NK-92 (cell line): ENCODE results near the gene NEGR1.

Experiments used
- DNase-seq: peaks from one replicate; lab custom pipeline; 2025; ENCODE audit not compliant: unreplicated experiment; lab: John Stamatoyannopoulos, UW

Gene NEGR1

DNA sequence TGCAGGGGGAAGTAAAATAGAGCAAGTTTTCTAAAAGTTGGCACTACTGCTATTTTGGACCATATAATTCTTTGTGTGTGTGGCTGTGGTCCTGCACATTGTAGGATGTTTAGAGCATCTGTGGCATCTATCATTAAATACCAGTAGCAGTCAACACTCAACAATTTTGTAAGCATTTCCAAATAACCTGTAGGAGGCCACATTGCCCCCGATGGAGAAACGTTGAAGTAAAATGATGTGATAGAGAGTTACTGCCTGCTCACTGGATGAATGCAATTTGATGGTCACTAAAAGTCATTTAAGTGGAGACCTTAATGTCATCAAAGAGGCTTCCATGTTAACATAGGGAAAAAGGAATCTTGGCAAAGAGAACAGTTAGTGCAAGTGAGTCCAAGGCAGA is 560.8 kb downstream of the NEGR1 start:
- no peak for DNase-seq

DNA sequence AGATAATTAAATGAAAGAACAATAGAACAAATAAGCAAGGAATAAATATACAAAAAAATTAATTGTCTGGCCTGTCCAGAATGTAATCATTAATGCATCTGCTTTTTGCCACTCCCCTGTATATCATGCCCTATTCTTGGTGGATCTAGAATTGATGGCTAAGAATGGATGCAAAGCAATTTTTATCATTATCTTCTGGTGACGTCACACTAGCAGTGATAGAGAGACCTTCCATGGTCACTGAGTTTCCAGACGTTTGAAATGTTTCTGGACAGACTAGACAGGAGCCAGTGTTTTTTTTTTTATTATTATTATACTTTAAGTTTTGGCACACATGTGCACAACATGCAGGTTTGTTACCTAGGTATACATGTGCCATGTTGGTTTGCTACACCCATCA is 563.0 kb downstream of the NEGR1 start:
- DNase-seq, result no peak

DNA sequence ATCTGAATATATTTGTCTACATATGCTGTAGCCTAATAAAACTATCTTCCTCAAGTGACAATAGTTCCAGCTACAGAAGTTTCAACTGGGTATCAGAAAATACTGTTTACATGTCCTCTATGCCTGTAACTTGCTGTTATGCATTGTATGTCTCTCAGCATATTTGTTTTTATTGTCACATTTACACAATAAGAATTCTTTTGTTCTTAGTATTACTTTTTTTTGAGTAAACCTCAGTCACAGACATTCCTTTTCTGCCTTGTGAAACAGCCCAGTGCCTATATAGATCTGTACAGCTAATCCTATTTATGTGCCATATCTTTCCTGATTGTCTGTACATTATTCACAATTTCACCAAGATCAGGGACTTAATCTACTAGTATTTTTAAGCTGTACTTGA is 565.2 kb downstream of the NEGR1 start:
- DNase-seq, result no peak

DNA sequence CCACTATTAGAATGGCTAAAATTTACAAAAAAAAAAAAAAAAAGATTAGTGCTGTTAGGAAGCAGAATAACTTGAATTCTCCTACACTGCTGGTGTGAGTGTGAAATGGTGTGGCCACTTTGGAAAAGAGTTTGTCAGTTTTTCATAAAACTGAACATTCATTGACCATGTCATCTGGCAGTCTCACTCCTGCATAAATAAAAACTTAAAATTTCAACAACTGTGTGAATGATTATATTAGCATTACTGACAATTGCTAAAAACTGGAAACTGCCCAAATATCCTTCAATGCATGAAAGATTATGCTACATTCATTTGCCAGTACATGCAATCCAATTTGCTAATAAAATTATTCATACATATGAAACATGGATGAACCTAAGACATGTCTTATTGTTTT is 570.9 kb downstream of the NEGR1 start:
- no peak for DNase-seq

DNA sequence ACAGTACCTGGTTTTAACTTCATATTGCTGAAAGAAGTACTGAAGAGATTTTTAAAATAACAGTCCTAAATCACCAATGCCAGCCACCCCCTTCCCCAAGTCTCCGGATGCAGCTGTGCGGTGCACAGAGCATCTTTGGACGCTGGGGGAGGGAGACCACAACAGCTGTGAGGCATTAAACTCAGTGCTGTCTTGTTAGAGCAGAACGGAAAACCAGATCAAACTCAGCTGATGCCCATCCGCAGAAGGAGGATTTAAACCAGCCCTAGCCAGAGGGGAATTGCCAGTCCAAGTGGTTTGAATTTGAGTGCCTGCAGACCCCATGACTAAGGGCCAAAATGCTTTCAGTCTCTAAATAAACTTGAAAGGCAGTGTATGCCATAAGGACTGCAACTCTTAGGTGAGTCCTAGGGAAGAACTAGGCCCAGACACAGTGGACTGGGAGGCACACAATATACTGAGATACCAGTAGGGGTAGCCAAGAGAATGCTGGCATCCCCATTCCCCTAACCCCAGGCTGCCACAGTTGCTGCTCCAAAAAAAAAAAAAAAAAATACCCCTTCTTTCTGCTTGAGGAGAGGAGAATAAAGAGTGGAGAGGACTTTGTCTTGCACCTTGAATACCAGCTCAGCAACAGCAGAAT is 576.2 kb downstream of the NEGR1 start:
- no peak for DNase-seq

DNA sequence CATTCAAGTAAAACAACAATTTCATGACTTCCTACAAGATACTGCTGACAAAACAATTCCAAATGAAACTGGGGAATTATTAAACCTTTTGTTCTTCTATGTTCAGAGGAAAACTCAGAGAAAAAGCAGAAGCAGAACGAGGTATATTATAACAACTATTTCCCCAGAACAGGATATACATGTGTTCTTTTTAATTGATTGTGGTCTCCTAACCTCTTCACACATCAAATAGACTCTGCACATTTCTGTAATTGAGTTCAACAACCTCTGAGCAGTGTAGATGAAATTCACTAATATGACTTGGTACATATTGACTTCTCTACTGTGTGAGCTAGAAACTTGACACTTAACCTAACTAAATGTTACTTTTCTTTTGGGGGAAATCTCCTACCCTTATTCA is 584.2 kb downstream of the NEGR1 start:
- no peak for DNase-seq

DNA sequence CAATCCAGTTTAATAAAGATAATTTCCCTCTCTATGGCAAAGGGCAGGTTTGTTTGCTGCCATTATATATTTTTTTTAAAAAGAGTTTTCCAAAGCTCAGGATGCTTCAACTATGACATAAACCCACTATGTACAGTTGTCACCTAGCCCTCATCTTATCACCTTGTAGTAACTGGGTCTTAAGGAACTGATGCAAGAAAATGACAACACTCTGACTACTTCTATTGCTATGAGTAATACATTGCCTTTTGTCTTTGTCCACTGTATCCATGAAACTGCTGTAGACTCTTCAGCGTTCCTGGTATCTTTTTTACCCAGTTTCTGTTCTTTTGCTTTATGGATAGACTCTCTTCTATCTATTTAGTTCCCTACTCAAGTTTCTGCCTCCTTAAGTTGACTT is 586.5 kb downstream of the NEGR1 start:
- no peak for DNase-seq

DNA sequence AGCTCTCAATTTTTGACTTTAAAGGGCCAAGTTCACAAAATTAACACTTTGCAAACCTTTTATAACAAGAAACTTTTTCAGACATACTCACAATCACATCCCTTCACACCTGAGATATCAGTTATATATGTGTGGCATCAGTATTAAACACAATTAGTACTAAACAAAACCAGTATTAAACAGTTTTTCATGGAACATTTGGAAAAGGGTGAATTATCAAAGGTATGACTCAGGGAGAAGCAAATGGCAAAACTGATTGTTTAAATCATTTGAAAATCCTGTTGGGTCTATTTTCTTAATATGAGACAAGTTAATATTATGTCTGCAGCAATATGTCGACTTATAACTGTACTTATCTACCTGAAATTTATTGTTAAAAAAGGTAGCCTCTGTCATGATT is 587.3 kb downstream of the NEGR1 start:
- DNase-seq, result no peak

DNA sequence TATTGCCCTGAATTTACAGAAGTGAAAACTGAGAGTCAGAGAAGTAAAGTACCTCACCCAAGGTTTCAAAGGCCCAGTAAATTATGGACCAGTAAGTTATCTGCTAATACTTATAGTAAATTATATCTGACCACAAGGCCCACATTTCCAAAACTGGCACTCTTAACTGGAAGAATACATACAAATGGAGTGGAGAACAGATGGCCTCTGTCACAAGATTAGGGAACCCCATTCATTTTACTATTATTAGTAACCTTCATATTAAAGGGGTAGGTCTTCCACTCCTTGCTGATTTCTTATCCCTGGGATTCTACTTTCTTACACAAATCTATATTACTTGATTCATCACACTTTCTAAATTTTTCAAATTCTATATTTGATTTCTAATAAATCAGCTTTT is 588.8 kb downstream of the NEGR1 start:
- DNase-seq, result no peak

DNA sequence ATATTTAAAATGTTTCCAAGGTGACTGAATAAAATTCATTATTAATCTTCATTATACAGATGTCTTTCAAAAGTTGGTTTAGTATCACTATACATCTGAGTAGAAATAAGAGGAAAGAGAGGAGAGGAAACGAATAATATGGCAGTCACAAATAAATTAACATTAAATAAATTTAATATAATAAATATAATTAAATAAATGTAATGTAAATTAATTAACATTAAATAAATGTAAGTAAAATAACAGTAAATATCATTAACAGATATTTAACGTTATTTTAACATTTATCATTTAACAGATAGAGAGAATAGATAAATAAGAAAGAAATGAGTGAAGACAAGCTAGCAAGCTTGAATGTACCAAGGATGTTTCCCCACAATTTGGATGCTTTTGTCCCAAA is 592.7 kb downstream of the NEGR1 start:
- no peak for DNase-seq

DNA sequence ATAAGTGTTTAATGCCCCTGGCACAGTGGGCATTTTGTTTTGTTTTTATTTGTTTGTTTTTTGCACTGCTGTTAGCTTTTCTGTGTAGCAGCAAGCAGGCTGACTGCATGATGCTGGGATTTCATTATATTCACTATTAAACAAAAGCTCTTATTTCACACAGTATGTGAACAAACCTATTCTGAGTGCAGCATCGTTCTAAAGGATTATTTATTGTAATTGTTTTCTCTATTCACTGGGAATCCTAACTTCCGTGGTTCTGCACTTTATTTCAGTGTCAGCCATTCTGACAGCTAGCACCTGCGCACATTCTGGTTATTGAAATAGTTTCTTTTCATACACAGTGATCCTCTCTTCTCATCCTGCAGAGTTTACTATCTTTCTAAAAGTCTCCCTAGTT is 595.0 kb downstream of the NEGR1 start:
- DNase-seq, result no peak

DNA sequence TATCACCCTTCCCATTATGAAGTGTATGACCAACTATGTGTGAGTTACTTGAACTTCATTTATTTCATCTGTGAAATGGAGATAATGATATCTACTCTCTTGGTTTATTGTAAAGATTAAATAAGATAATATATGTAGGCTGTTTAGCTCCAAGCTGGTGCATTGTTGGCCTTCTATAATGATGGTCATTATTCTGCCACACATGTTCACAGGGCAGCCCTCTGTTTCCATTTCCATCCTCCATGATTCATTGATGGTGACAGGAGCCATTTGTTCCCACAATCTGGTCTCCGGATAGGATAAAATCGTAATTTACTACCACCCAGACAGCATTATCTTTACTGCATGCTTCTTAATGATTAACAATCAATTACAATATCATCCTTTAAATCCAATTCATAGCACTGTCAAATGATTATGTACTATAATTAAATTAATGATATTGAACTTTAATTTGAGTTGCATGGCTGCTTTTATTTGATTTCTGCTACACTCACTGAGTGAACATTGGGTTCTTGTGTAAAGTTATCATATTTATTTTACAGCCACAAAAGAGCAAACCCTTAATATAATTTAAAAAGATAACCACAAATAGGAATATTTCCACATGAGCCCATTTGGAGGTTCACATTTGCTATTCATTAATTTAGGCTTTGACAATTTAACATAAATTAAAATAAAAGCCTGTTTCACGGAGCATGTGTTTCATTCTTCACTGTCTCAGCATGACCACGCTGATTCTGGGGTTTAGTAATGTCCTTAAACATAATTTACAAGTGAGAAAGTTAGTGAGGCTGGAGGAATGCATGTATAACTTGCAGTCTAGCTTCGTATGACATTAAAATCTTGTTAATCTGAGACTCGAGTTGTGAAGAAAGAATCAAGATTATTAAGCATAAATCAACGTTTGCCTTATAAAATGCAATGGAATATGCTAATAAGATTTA is 605.1 kb downstream of the NEGR1 start:
- no peak for DNase-seq

DNA sequence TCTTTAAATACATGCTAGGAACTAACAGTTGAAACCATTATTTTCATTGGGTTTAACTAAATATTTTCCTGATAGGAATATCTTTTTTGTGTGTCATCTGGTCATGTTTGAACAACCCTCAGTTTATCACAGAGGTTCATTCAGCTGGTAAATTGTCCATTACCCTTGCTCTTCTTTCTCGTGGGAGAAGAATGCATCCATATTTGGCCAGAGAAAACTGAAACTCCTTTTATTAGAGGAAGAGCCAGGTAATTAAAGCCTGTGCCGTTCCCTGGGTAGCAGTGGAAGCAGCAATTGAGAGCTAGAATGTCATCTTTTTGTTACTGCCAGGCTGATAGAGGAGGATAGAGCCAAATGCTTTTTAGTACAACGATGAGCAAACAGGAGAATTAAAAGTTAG is 614.3 kb downstream of the NEGR1 start:
- no peak for DNase-seq

DNA sequence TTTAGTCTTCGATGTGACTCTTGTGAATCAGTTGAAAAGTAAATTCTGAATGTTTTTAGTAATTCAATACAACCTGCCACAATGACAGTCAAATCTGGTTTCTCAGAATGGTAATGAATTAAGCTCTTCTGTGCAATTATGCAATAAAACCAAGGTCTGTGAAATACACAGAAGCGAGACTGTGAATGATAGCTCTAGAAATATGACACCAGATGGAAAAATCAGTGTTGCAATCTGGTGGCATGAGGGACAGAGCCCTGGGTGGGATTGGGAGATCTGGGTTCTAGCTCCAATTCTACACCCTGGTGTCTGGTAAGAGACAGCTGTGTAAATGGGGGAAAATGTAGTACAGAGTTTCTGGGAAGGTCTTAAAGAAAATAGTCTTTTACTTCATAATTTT is 615.1 kb downstream of the NEGR1 start:
- DNase-seq, result no peak

DNA sequence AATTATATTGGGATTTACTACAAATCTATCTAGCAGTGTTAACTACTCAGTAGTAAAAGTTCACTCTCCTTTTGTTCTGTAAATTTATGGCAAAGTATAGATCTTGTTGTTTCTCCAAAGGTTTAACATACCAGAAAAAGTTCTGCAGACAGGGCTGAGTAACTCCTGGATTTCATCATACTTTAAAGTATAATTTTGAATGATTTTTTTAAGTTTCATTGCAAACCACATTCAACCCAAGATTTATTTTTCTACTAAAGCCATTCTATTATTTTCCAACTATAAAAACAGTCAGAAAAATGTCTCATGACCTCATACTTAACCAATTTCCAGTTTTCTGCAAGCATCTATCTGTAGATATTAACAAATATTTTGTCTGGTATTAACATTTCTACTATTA is 615.7 kb downstream of the NEGR1 start:
- no peak for DNase-seq

DNA sequence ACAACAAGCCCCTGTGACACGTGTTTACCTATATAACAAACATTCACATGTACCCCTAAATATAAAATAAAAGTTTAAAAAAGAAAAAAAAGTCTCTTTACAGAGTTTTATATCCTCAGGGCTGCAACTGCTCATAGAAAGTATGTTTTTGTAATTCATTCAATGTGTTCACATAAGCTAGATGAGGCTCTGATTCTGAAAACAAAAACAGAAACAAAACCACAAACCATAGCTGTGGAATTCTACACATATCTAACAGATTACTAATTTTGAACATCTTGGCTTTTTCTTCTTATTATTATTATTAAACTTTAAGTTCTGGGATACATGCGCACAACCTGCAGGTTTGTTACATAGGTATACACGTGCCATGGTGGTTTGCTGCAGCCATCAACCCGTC is 621.9 kb downstream of the NEGR1 start:
- DNase-seq, result no peak

DNA sequence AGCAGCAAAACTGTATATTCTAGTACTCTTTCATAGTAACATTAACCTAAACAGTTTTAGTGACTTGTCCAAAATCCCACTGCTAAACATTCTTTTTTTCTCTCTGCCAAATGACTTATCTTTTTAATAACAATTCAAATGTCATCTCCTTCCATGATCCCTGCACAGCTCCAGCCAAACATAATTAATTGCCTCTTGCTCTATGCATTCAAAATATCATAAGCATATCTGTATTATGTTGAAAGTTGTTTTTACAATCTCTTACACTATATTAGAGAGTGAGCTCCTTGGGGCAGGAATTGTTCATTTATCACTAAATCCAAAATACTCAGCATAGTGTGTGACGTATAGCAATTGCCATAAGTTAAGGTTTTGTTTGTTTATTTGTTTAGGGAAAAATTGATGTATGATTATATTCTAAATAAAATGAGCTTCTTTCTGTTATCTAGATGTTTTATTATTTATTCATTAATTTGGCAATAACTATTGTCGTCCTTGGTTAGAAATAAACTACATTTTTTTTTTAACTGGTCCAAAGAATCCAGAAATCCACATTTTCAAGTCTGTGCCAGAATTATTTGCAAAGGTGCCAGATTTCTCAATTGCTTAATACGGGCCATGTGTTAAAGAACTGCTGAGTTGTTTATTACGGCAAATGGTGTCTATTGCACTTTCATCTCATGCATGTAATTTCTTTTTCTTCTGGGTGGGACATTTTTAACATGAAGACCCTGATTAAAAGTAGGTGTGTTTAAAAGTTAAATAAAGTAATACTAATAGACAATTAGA is 624.3 kb downstream of the NEGR1 start:
- no peak for DNase-seq

DNA sequence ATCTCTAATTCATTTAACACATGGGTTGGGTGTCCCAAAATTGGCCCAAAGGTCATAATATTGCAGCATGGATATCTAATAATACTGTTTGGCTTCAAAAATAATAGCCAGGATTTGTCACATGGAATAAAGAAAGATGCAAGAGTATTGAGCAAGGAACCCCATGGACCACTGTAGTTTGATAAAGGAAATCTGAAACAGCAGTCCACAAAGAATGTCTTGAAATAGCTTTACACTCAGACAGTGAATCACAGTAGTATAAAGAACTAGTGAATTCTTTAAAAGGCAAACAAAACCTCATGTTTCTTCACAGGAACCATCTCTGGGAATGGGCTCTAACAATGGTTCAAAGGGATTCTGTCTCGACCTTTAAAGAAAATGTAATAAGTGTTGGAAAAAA is 625.4 kb downstream of the NEGR1 start:
- DNase-seq, result no peak

DNA sequence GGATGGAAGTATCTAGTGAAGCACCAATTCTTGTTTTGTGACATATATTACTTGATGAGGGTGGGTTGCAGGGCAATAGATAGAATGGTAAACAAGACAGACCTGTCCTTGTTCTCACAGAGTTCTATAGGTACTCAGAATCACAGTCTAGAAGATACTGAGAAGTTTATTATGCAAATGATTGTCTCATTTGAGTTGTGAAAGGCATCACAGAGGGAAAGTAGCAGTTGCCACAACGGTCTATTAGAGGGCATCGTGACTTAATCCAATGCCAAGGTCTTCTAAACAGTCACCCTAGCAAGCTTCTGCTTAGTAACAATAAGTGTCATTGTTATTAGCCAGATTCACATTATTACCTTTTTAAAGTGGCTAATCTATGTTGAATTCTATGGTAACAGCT is 626.7 kb downstream of the NEGR1 start:
- DNase-seq, result no peak

DNA sequence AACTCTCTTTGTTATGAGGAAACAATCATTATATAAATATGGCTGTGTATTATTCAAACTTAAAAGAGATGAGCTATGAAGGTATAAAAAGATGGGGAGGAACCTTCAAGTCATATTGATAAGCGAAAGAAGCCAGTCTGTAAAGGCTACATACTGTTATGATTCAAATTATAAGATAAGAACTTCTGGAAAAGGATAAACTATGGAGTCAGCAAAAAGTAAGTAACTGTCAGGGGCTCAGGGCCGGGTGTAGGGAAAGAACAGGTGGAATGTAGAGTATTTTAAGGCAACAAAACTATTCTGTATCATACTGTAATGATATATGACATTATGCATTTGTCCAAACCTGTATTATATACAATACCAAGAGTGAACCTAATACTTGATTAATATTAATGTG is 628.4 kb downstream of the NEGR1 start:
- DNase-seq, result no peak

DNA sequence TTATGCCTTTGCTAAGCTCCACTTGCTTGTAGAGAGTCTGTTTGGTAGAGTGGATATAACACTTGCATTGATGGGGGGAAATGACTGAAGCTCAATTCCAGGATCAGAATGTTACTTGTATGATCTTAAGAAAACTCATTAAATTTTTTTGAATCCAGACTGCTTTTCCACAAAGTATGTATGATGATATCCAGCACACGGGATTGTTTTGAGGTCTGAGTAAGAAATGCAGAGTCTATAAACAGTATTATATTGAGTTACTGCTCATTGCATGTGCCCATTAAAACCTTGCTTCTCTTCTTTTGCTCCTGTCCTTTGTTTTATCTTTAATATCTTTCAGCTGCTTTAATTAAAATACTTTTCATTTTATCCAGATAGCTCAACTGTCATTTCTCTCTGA is 631.1 kb downstream of the NEGR1 start:
- DNase-seq, result no peak

DNA sequence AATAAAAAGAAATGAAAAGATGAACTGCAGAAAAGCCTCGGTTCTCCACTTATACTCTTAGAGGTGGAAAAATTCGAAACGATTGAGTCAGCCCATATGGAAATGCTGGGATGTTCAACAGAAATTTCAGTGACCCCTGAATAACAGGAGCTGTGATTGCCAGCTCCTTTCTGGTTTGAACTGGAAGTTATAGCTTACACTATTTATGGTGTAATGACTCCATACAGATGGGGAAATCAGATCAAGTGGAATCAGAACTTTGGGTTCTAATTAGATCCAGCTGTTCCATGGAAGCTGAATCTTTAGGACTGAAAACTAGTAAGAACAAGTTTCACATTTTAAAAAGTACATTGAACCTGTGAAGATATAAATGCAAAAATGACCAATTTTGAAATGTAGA is 632.2 kb downstream of the NEGR1 start:
- no peak for DNase-seq
